OCI-LY7 (cell line): ENCODE measurements around the gene METTL24.
"Not testable (repeated sequence)": the region's sequence is repeated elsewhere in the genome, so short reads cannot be mapped to it uniquely, and the experiment has no call there.

ENCODE experiments used
- CTCF ChIP-seq: fragments of 200-600 bp; sonication (generic); conservative IDR thresholded peaks from 2 replicates; pipeline ENCODE4 v1.5.1; 2014; ENCODE audit warnings: mild to moderate bottlenecking, antibody characterized with exemption, low read length, moderate library complexity, mixed read lengths
- EZH2phosphoT487 ChIP-seq: fragments of 200-600 bp; sonication (generic); IDR thresholded peaks from 2 replicates; pipeline ENCODE4 v1.6.1; 2018; ENCODE audit warnings: low read depth, borderline replicate concordance, mild to moderate bottlenecking, mixed run types, antibody characterized with exemption, low read length, moderate library complexity, mixed read lengths

GRCh38 chr6:110305832-110306231, 52.3 kb downstream of the METTL24 start:
- not testable (repeated sequence) for TF ChIP-seq CTCF, EZH2phosphoT487
